SK-N-SH treated with all-trans-retinoic acid at 6 μM for 48 hours (cell line): ENCODE results near the gene SEMA4C.
A peak's percentile ranks its signal among the peaks of the same experiment; 100 is the strongest.

Experiments
- ATAC-seq: fragments of 200-7000 bp; cut with Tn5 transposase; 3 replicates; pipeline ENCODE4 v1.9.1; 2020; ENCODE audit warnings: mild to moderate bottlenecking, moderate library complexity
- ARNTL ChIP-seq: fragments of 450-650 bp; formaldehyde crosslinking; IDR thresholded peaks from 2 replicates; pipeline ENCODE4 v1.5.0; 2020; ENCODE audit warnings: low read depth, mild to moderate bottlenecking, moderate library complexity, borderline replicate concordance
- BACH2 ChIP-seq: fragments of 250-450 bp; sonication (Bioruptor Pico); IDR thresholded peaks from 2 replicates; pipeline ENCODE4 v1.9.0; 2021; ENCODE audit warnings: mild to moderate bottlenecking, borderline replicate concordance
- CREB5 ChIP-seq: fragments of 250-450 bp; sonication (Bioruptor Pico); IDR thresholded peaks from 2 replicates; pipeline ENCODE4 v1.5.1; 2020; ENCODE audit warnings: low read depth, mild to moderate bottlenecking, moderate library complexity
- CSDC2 ChIP-seq: fragments of 250-450 bp; sonication (Bioruptor Pico); IDR thresholded peaks from 2 replicates; pipeline ENCODE4 v1.5.0; 2020; ENCODE audit warnings: mild to moderate bottlenecking, moderate library complexity
- ESRRG ChIP-seq: fragments of 250-450 bp; sonication (Bioruptor Pico); IDR thresholded peaks from 2 replicates; pipeline ENCODE4 v1.6.1; 2021; ENCODE audit warnings: mild to moderate bottlenecking
- GLIS3 ChIP-seq: fragments of 250-450 bp; sonication (Bioruptor Pico); IDR thresholded peaks from 2 replicates; pipeline ENCODE4 v1.5.0; 2020; ENCODE audit warnings: mild to moderate bottlenecking, moderate library complexity
- ISL1 ChIP-seq: fragments of 250-450 bp; sonication (Bioruptor Pico); IDR thresholded peaks from 2 replicates; pipeline ENCODE4 v2.1.2; 2022; ENCODE audit warnings: mild to moderate bottlenecking, moderate library complexity
- OSR1 ChIP-seq: fragments of 250-450 bp; sonication (Bioruptor Pico); IDR thresholded peaks from 2 replicates; pipeline ENCODE4 v1.8.0; 2022; ENCODE audit warnings: moderate library complexity, mild to moderate bottlenecking, inconsistent platforms
- POU6F1 ChIP-seq: fragments of 250-450 bp; sonication (Bioruptor Pico); IDR thresholded peaks from 2 replicates; pipeline ENCODE4 v1.8.0; 2021; ENCODE audit warnings: low read depth, mild to moderate bottlenecking, moderate library complexity, borderline replicate concordance
- PPARA ChIP-seq: fragments of 250-450 bp; sonication (Bioruptor Pico); IDR thresholded peaks from 2 replicates; pipeline ENCODE4 v1.5.0; 2020; ENCODE audit warnings: mild to moderate bottlenecking, borderline replicate concordance
- RARB ChIP-seq: fragments of 250-450 bp; sonication (Bioruptor Pico); IDR thresholded peaks from 2 replicates; pipeline ENCODE4 v1.8.0; 2021; ENCODE audit warnings: mild to moderate bottlenecking, moderate library complexity
- SNAI2 ChIP-seq: fragments of 250-450 bp; sonication (Bioruptor Pico); IDR thresholded peaks from 2 replicates; pipeline ENCODE4 v1.5.0; 2020; ENCODE audit warnings: mild to moderate bottlenecking, moderate library complexity
- TCF4 ChIP-seq: fragments of 250-450 bp; sonication (Bioruptor Pico); IDR thresholded peaks from 2 replicates; pipeline ENCODE4 v1.8.0; 2021; ENCODE audit warnings: mild to moderate bottlenecking, moderate library complexity, borderline replicate concordance
- TOX ChIP-seq: fragments of 250-450 bp; sonication (Bioruptor Pico); IDR thresholded peaks from 2 replicates; pipeline ENCODE4 v1.8.0; 2021; ENCODE audit warnings: mild to moderate bottlenecking, moderate library complexity, borderline replicate concordance
- ZC3H10 ChIP-seq: fragments of 250-450 bp; sonication (Bioruptor Pico); IDR thresholded peaks from 2 replicates; pipeline ENCODE4 v1.5.1; 2021; ENCODE audit warnings: mild to moderate bottlenecking, moderate library complexity
- ZFP30 ChIP-seq: fragments of 450-650 bp; formaldehyde crosslinking; IDR thresholded peaks from 2 replicates; pipeline ENCODE4 v1.5.0; 2022; ENCODE audit warnings: mild to moderate bottlenecking, moderate library complexity
- ZNF565 ChIP-seq: fragments of 450-650 bp; formaldehyde crosslinking; conservative IDR thresholded peaks from 2 replicates; pipeline ENCODE4 v1.5.0; 2020; ENCODE audit warnings: low read depth, mild to moderate bottlenecking, moderate library complexity
- ZNF70 ChIP-seq: fragments of 450-650 bp; formaldehyde crosslinking; IDR thresholded peaks from 2 replicates; pipeline ENCODE4 v1.5.0; 2020; ENCODE audit warnings: mild to moderate bottlenecking, moderate library complexity
- ZNF8 ChIP-seq: fragments of 450-650 bp; formaldehyde crosslinking; IDR thresholded peaks from 2 replicates; pipeline ENCODE4 v1.5.0; 2020; ENCODE audit warnings: mild to moderate bottlenecking, moderate library complexity
- TF ChIP-seq, protein P1 (sequence below): fragments of 250-450 bp; sonication (Bioruptor Pico); IDR thresholded peaks from 2 replicates; pipeline ENCODE4 v1.5.1; 2021; ENCODE audit warnings: mild to moderate bottlenecking, moderate library complexity
- TF ChIP-seq, protein P2 (sequence below): fragments of 250-450 bp; sonication (Bioruptor Pico); IDR thresholded peaks from 2 replicates; pipeline ENCODE4 v1.8.0; 2020; ENCODE audit warnings: mild to moderate bottlenecking, moderate library complexity, borderline replicate concordance
- TF ChIP-seq, protein P3 (sequence below): fragments of 250-450 bp; sonication (Bioruptor Pico); IDR thresholded peaks from 2 replicates; pipeline ENCODE4 v1.5.0; 2020; ENCODE audit warnings: mild to moderate bottlenecking, moderate library complexity

The SEMA4C gene

GRCh38 chr2:96909611-96910021, 39.7 kb upstream of the SEMA4C start:
- TF ChIP-seq ZNF8 (CRISPR knock-in tag) (no peak), POU6F1 (CRISPR knock-in tag) (no peak), RARB (CRISPR knock-in tag) (no peak), CREB5 (CRISPR knock-in tag) (no peak), CSDC2 (CRISPR knock-in tag) (no peak), BACH2 (no peak), TOX (no peak), ZNF565 (CRISPR knock-in tag) (no peak), SNAI2 (CRISPR knock-in tag) (no peak), ISL1 (CRISPR knock-in tag) (no peak), OSR1 (CRISPR knock-in tag) (no peak), TCF4 (CRISPR knock-in tag) (no peak), ARNTL (CRISPR knock-in tag) (no peak), PPARA (CRISPR knock-in tag) (no peak), GLIS3 (CRISPR knock-in tag) (no peak), ZFP30 (CRISPR knock-in tag) (no peak), ZNF70 (CRISPR knock-in tag) (no peak)
- TF ChIP-seq, protein P1, sequence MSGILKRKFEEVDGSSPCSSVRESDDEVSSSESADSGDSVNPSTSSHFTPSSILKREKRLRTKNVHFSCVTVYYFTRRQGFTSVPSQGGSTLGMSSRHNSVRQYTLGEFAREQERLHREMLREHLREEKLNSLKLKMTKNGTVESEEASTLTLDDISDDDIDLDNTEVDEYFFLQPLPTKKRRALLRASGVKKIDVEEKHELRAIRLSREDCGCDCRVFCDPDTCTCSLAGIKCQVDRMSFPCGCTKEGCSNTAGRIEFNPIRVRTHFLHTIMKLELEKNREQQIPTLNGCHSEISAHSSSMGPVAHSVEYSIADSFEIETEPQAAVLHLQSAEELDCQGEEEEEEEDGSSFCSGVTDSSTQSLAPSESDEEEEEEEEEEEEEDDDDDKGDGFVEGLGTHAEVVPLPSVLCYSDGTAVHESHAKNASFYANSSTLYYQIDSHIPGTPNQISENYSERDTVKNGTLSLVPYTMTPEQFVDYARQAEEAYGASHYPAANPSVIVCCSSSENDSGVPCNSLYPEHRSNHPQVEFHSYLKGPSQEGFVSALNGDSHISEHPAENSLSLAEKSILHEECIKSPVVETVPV (CRISPR knock-in tag): no peak
- TF ChIP-seq, protein P2, sequence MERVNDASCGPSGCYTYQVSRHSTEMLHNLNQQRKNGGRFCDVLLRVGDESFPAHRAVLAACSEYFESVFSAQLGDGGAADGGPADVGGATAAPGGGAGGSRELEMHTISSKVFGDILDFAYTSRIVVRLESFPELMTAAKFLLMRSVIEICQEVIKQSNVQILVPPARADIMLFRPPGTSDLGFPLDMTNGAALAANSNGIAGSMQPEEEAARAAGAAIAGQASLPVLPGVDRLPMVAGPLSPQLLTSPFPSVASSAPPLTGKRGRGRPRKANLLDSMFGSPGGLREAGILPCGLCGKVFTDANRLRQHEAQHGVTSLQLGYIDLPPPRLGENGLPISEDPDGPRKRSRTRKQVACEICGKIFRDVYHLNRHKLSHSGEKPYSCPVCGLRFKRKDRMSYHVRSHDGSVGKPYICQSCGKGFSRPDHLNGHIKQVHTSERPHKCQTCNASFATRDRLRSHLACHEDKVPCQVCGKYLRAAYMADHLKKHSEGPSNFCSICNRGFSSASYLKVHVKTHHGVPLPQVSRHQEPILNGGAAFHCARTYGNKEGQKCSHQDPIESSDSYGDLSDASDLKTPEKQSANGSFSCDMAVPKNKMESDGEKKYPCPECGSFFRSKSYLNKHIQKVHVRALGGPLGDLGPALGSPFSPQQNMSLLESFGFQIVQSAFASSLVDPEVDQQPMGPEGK: no peak
- TF ChIP-seq, protein P3, sequence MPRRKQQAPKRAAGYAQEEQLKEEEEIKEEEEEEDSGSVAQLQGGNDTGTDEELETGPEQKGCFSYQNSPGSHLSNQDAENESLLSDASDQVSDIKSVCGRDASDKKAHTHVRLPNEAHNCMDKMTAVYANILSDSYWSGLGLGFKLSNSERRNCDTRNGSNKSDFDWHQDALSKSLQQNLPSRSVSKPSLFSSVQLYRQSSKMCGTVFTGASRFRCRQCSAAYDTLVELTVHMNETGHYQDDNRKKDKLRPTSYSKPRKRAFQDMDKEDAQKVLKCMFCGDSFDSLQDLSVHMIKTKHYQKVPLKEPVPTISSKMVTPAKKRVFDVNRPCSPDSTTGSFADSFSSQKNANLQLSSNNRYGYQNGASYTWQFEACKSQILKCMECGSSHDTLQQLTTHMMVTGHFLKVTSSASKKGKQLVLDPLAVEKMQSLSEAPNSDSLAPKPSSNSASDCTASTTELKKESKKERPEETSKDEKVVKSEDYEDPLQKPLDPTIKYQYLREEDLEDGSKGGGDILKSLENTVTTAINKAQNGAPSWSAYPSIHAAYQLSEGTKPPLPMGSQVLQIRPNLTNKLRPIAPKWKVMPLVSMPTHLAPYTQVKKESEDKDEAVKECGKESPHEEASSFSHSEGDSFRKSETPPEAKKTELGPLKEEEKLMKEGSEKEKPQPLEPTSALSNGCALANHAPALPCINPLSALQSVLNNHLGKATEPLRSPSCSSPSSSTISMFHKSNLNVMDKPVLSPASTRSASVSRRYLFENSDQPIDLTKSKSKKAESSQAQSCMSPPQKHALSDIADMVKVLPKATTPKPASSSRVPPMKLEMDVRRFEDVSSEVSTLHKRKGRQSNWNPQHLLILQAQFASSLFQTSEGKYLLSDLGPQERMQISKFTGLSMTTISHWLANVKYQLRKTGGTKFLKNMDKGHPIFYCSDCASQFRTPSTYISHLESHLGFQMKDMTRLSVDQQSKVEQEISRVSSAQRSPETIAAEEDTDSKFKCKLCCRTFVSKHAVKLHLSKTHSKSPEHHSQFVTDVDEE (CRISPR knock-in tag): no peak
- ATAC-seq: no peak

- TF ChIP-seq OSR1 (CRISPR knock-in tag): no peak
- TF ChIP-seq, protein P2: no peak
- TF ChIP-seq, protein P1 (CRISPR knock-in tag): no peak
- no peak for TF ChIP-seq ZNF565 (CRISPR knock-in tag)
- TF ChIP-seq ZFP30 (CRISPR knock-in tag): no peak
- TF ChIP-seq BACH2: no peak
- TF ChIP-seq, protein P3 (CRISPR knock-in tag): no peak
- no peak for TF ChIP-seq ZNF70 (CRISPR knock-in tag)
- no peak for TF ChIP-seq SNAI2 (CRISPR knock-in tag)
- TF ChIP-seq ZNF8 (CRISPR knock-in tag): no peak
- TF ChIP-seq ESRRG (CRISPR knock-in tag): no peak
- TF ChIP-seq TOX: no peak
- TF ChIP-seq ZC3H10 (CRISPR knock-in tag): no peak
- ATAC-seq: peak; percentile 88
Measured at GRCh38 chr2:96907115-96908041, 37.5 kb upstream of the SEMA4C start.
